ENCODE results near the gene RSRC1.
"Not testable (repeated sequence)": the region's sequence is repeated elsewhere in the genome, so short reads cannot be mapped to it uniquely, and the experiment has no call there.

RSRC1 gene

DNA sequence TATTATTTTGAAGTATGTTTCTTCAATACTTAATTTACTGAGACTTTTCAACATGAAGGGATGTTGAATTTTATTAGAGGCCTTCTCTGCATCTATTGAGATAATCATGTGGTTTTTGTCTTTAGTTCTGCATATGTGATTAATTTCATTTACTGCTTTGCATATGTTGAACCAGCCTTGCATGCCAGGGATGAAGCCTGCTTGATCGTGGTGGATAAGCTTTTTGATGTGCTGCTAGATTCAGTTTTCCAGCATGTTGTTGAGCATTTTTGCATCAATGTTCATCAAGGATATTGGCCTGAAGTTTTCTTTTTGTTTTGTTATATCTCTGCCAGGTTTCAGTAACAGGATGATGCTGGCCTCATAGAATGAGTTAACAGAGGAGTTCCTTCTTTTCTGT is 134.4 kb downstream of the RSRC1 start:
- DNase-seq: no peak

DNA sequence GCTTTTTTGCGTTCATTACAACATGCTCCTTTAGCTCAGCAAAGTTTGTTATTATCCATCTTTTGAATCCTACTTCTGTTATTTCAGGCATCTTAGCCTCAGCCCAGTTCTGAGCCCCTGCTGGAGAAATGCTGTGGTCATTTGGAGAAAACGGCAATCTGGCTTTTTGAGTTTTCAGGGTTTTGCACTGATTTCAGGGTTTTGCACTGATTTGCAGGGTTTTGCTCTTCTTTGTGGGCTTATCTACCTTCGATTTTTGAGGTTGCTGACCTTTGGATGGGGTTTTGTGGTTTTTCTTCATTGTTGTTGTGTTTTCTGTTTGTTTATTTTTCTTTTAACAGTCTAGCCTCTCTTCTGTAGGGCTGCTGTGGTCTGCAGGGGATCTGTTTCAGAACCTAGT is 137.4 kb downstream of the RSRC1 start:
- no peak for DNase-seq

DNA sequence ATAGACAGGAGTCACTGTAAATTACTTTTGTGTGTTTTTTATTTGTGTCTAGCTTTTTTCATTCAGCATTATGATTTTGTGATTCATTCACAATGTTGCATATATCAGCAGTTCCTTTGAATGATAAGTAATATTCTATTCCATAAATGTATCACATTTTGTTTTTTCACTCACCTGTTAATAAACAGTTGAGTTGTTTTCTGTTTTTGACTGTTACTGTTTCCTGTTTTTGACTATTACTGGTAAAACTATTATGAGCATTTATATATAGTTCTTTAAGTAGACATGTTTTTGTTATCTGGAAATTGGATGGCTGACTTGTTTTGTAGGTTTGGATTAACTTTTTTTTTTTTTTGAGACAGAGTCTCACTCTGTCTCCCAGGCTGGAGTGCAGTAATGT is 138.4 kb downstream of the RSRC1 start:
- DNase-seq: no peak

DNA sequence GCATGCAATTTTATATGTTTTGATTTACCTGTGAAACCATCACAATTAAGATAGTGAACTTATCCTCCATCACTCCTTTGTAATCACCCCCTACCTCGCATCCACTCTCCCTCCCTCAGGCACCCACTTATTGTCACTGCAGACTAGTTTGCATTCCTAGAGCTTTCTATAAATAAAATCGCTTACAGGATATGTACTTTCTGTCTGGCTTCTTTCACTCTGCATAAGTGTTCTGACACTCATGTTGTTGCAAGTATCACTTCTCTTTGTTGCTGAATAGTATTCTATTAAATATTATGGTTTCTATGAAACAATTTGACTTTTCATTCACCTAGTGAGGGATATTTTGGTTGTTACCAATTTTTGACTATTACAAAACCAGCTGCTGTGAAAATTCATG is 139.3 kb downstream of the RSRC1 start:
- DNase-seq: no peak

DNA sequence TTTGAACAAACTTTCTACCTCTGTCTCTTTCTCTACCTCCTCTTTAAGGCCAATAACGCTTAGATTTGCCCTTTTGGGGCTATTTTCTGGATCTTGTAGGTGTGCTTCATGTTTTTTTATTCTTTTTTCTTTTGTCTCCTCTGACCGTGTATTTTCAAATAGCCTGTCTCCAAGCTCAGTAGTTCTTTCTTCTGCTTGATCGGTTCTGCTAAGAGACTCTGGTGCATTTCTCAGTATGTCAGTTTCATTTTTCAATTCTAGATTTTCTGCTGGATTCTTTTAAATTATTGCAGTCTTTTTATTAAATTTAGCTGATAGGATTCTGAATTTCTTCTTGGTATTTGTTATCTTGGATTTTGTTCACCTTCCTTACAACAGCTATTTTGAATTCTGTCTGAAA is 148.7 kb downstream of the RSRC1 start:
- DNase-seq: no peak

DNA sequence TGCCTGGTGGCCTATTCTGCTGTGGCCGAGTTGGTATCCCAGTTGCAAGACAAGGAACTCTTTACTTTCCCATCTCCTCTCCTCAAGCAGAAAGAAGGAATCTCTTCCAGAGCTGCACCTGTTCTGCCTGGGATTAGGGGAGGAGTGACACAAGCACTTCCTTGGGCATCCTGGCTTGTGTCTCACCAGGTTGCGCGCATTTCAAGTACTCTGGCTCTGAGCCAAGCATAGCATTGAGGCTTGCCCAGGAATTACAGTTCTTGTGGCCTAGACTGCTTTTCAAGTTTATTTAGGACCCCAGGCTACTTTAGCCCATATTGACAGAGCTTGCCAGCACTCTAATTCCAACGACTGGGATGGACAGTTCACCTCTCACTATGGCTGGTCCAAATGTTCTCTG is 150.5 kb downstream of the RSRC1 start:
- no peak for DNase-seq

DNA sequence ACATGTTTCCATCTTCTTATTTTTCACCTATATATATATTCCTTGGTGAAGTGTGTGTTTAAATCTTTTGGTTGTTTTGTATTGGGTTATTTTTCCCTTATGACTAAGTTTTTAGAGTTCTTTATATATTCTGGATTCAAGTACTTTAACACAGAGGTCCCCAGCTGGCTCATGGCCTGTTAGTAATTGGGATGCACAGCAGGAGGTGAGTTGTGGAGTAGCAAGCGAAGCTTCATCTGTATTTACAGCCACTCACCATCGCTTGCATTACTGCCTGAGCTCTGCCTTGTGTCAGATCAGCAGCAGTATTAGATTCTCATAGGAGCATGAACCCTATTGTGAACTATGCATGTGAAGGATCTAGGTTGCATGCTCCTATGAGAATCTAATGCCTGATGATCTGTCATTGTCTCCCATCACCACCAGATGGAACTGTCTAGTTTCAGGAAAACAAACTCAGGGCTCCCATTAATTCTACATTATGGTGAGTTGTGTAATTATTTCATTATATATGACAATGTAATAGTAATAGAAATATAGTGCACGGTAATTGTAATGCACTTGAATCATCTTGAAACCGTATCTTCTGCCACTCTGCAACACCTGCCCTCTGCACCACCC is 151.6 kb downstream of the RSRC1 start:
- peak; percentile 38 for DNase-seq

DNA sequence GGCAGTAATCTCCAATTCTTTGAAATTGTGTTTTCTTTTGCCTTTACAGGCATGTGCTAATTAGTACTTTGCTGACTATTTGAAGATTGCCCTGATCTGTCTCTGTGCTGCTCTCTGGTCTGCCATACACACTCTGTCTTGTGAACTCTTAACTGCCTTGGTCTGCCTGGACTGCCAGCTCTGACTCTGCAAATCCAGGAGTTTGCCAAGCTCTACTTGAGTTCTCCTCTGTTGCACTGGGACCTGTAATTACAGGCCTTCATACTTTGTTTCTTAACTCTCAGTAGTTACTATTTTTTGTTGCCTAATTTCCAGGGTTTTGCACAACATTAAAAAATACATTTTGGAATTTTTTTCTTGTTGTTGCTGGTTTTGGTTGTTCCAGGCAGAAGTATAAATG is 155.0 kb downstream of the RSRC1 start:
- no peak for DNase-seq

DNA sequence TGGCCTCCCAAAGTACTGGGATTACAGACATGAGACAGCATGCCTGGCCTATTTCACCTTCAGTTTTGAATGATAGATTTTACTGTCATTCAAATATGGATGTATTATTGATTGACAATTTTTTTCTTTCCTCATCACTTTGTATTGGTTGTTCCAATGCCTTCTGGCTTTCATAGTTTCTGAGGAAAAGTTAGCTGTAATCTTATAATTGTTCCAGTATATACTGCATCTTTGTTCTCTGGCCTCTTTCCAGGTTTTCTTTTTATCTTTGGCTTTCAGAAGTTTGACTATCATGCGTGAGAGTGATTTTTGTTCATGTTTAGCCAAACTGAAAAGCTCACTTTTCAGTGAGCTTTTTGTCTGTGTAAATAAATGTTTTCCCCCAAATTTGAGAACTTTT is 157.1 kb downstream of the RSRC1 start:
- DNase-seq: no peak

DNA sequence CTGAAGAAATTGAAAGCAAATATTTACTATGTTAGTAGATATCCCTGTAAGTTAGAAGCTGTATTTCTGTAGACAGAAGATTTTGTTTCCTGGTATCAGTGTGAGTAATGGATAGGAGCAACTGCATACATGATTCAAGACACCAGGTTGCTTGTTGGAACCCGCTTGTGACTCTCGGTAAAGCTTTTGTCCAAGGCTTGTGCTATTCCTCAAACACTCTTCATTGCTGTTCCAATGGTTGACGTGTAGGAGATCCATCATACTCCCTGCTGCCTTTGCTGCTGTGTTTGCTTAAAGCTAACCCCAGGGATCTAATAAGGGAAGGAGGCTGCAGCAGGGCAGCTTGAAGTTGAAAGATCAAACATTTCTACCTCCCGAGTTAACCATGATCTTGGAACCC is 160.1 kb downstream of the RSRC1 start:
- no peak for DNase-seq

DNA sequence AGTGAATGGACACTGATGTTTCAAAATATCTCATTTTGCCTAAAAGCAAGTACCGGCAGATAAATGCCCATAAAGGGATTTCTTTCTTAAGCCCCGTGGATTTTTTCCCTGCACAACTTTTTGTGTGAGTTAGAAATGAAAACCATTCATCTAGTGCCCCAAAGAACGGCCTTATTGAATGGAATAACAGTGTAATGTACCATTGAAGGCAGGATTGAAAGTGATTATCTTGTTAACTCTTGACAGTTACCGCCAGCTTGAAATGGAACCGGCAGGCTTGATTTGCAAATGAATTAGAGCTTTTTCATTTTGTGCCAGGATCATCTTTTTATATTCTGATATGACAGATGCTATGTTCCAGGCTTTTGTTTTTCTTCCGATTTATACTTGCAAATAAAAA is 162.2 kb downstream of the RSRC1 start:
- no peak for DNase-seq

DNA sequence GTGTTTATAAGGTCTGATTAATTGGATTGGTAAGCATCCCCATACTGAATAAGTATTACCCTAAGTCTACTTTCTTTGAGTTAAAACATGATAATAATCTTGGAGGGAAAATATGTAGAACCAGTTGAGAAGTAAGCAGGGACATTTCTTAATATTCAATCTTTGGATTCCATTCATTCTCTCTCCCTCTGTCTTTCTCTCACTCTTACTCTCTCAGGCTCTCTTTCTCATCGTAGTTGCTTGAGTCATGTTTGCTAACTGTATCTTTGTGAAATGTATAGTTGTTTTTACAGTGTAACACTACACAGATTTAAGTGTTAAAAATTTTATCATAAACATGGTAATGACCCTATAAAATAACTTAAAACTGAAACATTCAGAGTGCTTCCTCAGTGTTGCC is 163.8 kb downstream of the RSRC1 start:
- DNase-seq: no peak

DNA sequence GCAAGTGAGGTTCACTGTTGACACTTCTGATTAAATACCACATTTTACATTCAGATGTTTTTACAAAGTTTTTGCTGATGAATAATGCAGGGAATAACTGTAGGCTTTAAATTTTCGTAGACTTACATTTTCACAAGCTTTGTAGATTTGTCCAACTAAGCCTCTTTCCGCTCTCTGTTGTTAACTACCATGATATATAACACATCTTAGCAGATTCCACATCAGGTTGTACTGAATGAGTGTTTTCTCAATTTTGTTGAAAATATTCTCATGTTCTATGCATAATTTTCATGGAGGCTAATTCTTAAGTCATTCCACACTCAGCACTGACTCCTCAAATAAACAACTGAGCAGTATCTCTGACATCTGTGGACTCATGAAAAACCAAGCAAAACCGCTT is 168.3 kb downstream of the RSRC1 start:
- DNase-seq: no peak

DNA sequence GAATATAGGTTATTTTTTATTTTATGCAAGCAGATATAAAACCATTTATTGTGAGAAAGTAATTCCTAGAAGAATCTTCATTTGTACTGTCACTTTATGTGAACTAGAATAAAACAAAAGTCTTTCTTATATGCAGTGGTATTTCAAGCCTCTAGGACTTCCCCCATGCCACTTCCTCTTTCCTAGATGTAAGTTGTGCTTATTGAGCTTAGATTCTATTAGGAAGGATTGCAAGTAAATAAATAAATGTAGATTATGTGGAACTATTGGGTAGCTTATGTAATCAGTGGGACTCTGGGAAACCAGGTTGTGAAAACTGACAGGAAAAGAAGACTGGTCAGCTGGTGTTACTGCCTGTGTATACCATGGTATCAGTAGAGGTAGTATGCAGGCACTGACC is 169.7 kb downstream of the RSRC1 start:
- DNase-seq: no peak

DNA sequence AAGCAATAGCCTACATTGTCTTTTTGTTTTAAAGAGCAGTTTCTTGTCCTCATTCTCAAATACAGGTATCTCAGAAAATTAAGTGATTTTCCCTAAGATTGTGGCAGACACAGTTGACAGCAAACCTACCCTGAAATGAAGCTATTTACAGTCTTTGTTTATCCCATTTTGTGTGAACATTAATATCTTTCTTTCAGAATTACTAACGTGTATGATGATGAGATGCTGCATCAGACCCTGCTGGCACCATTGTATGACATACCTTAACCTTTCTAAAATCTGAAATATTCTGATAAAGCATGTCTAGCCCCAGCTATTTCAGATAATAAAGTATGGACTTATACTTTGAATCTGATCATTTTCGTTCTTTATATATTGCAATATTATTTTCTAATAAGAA is 185.9 kb downstream of the RSRC1 start:
- DNase-seq: no peak

DNA sequence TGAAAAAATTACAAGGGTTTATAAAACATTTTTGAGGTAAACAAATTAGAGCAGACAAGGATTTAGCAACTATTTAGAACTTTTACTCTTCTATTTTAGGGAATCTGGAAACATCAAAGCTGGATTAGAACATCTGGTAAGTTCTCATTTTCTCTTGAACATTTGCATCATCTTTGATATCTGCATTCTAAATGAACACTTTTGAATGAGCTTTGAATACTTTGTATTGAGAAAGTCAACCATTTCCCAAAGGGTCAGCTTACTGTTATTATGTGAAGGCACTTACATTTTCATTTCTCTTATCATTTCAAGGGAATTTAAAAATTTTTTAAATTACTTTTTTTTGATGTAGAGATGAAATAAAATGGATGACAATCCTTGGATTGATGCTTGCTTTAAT is 188.1 kb downstream of the RSRC1 start:
- no peak for DNase-seq

DNA sequence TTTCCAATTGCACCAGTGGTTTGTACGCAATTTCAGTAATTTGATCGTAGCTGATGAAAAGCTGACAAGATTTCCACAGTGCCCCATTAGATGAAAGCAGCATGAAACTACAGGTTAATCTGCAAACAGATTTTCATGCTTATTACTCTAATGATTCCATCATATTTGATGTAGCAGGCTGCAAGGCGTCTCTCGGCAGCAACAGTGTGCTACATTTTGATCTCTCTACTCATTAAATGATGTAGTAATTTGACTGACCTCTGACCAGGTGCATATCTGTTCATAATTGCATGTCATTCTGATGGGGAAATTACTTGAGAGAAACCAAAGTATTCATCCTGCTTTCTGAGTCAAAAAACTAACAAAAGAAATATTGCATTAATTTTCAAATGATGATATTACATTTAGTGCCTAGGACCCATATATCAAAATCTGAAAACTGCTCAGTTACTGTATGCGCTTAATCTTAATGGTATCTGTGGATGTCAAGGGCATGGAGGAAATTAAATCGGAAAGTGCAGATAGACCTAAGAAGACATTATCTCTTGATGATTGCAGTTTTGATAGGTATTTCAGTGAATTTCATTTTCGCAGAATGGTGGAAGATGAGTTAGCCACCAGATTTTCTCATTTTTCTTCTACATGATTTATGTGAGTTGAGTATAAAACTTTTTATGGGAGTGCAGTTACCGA is 198.5 kb downstream of the RSRC1 start:
- DNase-seq: no peak

DNA sequence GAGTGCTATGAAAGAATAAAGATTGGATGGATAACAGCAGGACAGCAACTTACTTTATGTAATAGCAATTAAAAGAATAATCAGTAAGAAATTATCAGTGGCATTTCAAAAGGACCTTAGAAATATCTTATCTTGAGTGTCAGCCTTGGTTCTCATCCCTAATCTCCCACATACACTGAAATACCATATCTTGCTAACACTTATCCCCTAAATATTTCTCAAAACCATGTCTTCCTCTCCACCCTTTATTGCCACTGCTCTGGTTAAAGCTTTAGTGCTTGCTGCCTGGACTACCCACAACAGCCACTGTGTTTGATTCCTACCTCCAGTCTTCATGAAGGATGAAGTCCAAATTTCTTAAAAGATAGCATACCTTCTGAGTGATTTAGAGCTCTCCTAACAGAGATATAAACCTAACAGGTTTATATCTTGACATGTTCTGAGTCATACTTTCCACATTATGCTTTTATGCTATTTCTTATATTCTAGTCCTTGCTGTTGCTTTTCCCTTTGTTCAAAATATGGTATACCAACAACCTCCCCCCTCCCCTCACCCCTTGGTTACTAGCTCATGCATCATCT is 202.8 kb downstream of the RSRC1 start:
- DNase-seq: peak; percentile 86

DNA sequence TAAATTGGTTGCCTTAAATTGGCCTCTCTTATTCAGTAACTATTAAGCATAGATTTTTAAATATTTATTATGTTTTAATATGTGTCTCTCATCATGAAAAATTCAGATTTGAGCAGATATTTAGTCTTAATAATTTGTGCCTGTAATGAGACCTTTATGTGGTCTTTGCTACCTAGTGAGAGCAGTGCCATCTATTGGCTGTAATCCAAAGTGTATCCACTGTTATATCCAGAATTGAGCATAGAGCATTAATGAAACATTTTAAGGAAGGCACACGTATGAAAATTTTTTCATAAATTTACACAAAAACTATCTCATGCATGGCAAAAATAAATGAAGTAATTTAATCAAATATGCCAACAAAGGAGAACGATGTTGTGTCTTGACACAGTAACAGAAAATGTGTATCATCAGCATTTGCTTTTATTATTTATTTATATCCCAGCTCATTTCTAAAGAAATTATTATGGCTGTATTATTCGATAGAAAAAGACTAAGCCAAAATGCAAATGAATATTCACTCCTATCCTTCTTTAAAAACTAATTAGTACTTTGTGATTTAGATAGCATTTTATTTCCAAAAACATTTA is 203.5 kb downstream of the RSRC1 start:
- no peak for DNase-seq

DNA sequence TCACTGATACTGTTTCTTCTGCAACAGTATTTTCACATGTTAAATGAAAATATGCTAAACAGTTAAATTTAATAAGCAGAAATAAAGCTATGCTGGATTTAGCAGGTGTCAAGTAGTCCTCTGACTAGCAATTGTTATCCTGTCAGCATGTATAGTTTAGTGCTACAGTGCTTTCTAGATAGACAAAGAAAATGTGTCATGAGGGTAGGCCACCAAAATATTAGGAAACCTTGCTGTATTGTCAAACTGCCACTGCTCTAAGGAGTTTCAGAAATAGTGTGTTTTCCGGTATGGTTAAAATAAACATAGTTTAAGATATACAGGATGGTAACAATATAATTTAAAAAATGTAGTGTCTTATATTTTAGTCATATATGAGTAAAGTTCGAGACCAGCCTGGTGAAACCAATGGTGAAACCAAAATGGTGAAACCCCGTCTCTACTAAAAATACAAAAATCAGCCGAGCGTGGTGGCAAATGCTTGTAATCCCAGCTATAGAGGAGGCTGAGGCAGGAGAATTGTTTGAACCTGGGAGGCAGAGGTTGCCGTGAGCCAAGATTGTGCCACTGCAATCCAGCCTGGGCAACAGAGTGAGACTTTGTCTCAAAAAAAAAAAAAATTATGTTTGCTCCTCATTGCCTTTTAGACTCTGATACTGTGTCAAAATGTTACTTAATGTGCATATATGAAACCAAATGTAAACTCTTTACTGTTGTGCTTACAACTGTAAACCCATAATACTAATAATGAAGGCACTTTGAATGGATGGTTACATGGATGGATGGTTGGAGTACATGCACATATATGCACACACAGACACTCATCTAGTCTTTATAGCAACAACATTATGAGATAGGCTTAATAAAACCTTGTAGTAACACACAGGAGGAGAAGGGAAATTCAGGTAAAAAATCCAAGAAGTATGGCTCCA is 204.8 kb downstream of the RSRC1 start:
- DNase-seq: no peak

DNA sequence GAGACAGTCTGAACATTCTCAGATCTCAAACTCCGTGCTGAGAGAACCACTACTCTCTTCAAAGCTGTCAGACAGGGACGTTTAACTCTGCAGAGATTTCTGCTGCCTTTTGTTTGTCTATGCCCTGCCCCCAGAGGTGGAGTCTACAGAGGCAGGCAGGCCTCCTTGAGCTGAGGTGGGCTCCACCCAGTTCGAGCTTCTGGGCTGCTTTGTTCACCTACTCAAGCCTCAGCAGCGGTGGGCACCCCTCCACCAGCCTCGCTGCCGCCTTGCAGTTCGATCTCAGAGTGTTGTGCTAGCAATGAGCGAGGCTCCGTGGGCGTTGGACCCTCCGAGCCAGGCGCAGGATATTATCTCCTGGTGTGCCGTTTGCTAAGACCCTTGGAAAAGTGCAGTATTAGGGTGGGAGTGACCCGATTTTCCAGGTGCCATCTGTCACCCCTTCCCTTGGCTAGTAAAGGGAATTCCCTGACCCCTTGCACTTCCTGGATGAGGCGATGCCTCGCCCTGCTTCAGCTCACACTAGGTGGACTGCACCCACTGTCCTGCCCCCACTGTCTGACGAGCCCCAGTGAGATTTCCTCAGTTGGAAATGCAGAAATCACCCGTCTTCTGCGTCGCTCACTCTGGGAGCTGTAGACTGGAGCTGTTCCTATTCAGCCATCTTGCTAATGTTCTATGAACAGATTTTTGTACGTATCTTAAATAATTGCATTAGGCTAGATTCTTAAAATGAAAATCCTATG is 220.0 kb downstream of the RSRC1 start:
- not testable (repeated sequence) for DNase-seq

DNA sequence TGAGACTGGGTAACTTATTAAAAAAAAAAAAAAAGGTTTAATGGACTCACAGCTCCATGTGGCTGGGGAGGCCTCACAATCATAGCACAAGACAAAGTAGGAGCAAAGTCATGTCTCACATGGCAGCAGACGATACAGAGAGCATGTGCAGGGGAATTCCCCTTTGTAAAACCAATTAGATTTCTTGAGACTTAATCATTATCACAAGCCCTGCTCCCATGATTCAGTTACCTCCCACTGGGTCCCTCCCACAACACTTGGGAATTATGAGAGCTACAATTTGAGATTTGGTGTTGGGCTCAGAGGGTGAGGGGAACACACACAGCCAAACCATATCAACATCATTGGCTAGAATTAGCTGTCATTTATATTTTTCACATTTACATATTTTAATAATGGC is 221.0 kb downstream of the RSRC1 start:
- peak; percentile 29 for DNase-seq

DNA sequence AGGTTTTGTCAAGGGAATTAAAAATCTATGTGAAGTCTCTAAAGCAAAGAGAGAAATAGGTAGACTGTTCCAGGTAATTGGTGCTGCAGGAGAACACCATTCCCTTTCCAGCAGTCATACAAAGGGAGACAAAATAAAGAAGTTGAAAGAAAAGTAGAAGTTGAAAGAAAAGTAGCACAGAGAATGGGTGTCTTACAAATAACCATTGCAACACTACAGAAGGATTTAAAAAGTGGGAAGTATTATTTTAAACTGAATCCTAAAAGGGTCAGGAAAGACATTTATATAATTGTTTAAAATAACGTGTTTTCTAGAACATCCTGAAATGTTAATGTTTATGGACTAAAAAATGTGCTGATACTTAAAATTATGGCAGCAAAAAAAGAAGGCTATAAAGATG is 223.8 kb downstream of the RSRC1 start:
- DNase-seq: no peak
